IgD-negative memory B cell (primary cell): ENCODE measurements around the gene ECPAS. TPM values are rescaled to one million over a fixed set of nuclear protein-coding genes. Genes with fewer than 3 reads are reported as not detected.

Source experiments
- H3K27ac Mint-ChIP-seq, 3 donors: one replicate each; pipeline ENCODE4 v1.8.0; 2020 to 2022; ENCODE audit warnings: mild to moderate bottlenecking in 3 of 3, mixed read lengths in 3 of 3, moderate library complexity in 1 of 3
- H3K27me3 Mint-ChIP-seq: one replicate; pipeline ENCODE4 v1.8.0; 2021; ENCODE audit warnings: mixed read lengths
- H3K36me3 Mint-ChIP-seq: one replicate; pipeline ENCODE4 v1.8.0; 2020; ENCODE audit warnings: mild to moderate bottlenecking, mixed read lengths
- H3K4me1 Mint-ChIP-seq, 3 donors: one replicate each; pipeline ENCODE4 v1.8.0; 2020 to 2022; ENCODE audit warnings: mixed read lengths in 3 of 3, mild to moderate bottlenecking in 1 of 3
- H3K4me3 Mint-ChIP-seq, 4 donors: one replicate each; pipeline ENCODE4 v1.8.0; 2020 to 2022; ENCODE audit warnings: mild to moderate bottlenecking in 4 of 4, mixed read lengths in 4 of 4, moderate library complexity in 3 of 4
- H3K9me3 Mint-ChIP-seq, 3 donors: one replicate each; pipeline ENCODE4 v1.8.0; 2020 to 2021; ENCODE audit warnings: mixed read lengths in 3 of 3, mild to moderate bottlenecking in 1 of 3
- polyA plus RNA-seq: library from polyadenylated mRNA; unstranded; fragments of 300-500 nt; fragmentation: Illumina TruSeq; gene quantifications from one replicate; pipeline ENCODE4 v1.2.3, GENCODE V29; 2021

Gene ECPAS
- polyA plus RNA-seq, 1 donor from 2014 or later, result 10.9 TPM

- Mint-ChIP-seq H3K9me3 (no peaks in the 10 kb centered on the region), H3K36me3 (peaks cover 4% of the 10 kb centered on the region), H3K27me3 (no peaks in the 10 kb centered on the region), H3K4me3 (peak overlapping the region; percentile 85 to 93 (median 89)), H3K27ac (peak overlapping the region; percentile 57 to 87 (median 72)), H3K4me1 (peaks cover 23 to 25% (median 25%) of the 10 kb centered on the region in 3 donors)
These were observed 350 bp upstream of the ECPAS start for GRCh38 chr9:111484572-111484894.

GRCh38 chr9:111483439-111483857, 735 bp downstream of the ECPAS start:
- no peaks in the 10 kb centered on the region for H3K27me3 Mint-ChIP-seq
- H3K9me3 Mint-ChIP-seq, result no peaks in the 10 kb centered on the region
- peaks cover 5% of the 10 kb centered on the region for H3K36me3 Mint-ChIP-seq
- peak overlapping the region in 2 of 4 donors; percentile 32 to 63 for H3K4me3 Mint-ChIP-seq
- H3K4me1 Mint-ChIP-seq, result peaks cover 25 to 32% (median 30%) of the 10 kb centered on the region in 3 donors
- no peak overlapping the region for H3K27ac Mint-ChIP-seq

GRCh38 chr9:111482694-111483438, 1.3 kb downstream of the ECPAS start:
- Mint-ChIP-seq H3K36me3 (peaks cover 4% of the 10 kb centered on the region), H3K27me3 (no peaks in the 10 kb centered on the region), H3K27ac (peak overlapping the region; percentile 92 to 93 (median 93)), H3K4me1 (peaks cover 25 to 32% (median 30%) of the 10 kb centered on the region in 3 donors), H3K9me3 (no peaks in the 10 kb centered on the region), H3K4me3 (peak overlapping the region; percentile 88 to 98 (median 96))

GRCh38 chr9:111481885-111482636, 2.1 kb downstream of the ECPAS start:
- H3K36me3 Mint-ChIP-seq, result peaks cover 2% of the 10 kb centered on the region
- peak overlapping the region; percentile 92 to 93 (median 93) for H3K27ac Mint-ChIP-seq
- no peaks in the 10 kb centered on the region for H3K27me3 Mint-ChIP-seq
- H3K9me3 Mint-ChIP-seq, result no peaks in the 10 kb centered on the region
- H3K4me1 Mint-ChIP-seq, result peaks cover 25 to 38% (median 35%) of the 10 kb centered on the region in 3 donors
- peak overlapping the region; percentile 88 to 98 (median 96) for H3K4me3 Mint-ChIP-seq

- no peak overlapping the region for H3K4me3 Mint-ChIP-seq
- peaks cover 2% of the 10 kb centered on the region for H3K36me3 Mint-ChIP-seq
- no peak overlapping the region for H3K27ac Mint-ChIP-seq
- H3K9me3 Mint-ChIP-seq, result no peaks in the 10 kb centered on the region
- H3K27me3 Mint-ChIP-seq, result no peaks in the 10 kb centered on the region
- peaks cover 37 to 55% (median 43%) of the 10 kb centered on the region in 3 donors for H3K4me1 Mint-ChIP-seq
These were observed 6.5 kb downstream of the ECPAS start for GRCh38 chr9:111477677-111478076.

GRCh38 chr9:111475195-111475594, 9.0 kb downstream of the ECPAS start:
- no peaks in the 10 kb centered on the region for H3K9me3 Mint-ChIP-seq
- no peak overlapping the region for H3K27ac Mint-ChIP-seq
- H3K36me3 Mint-ChIP-seq, result peaks cover 2% of the 10 kb centered on the region
- H3K4me1 Mint-ChIP-seq, result peaks cover 26 to 47% (median 30%) of the 10 kb centered on the region in 3 donors
- peak overlapping the region in 1 of 4 donors; percentile 12 for H3K4me3 Mint-ChIP-seq
- H3K27me3 Mint-ChIP-seq, result no peaks in the 10 kb centered on the region

- H3K4me3 Mint-ChIP-seq, result no peak overlapping the region
- H3K27ac Mint-ChIP-seq, result no peak overlapping the region
- H3K36me3 Mint-ChIP-seq, result peaks cover 2% of the 10 kb centered on the region
- peaks cover 26 to 47% (median 30%) of the 10 kb centered on the region in 3 donors for H3K4me1 Mint-ChIP-seq
- H3K9me3 Mint-ChIP-seq, result no peaks in the 10 kb centered on the region
- no peaks in the 10 kb centered on the region for H3K27me3 Mint-ChIP-seq
These were observed 9.8 kb downstream of the ECPAS start for GRCh38 chr9:111474385-111474784.

GRCh38 chr9:111467778-111468367, 16.3 kb downstream of the ECPAS start:
- Mint-ChIP-seq H3K36me3 (peaks cover 6% of the 10 kb centered on the region), H3K27ac (no peak overlapping the region), H3K27me3 (no peaks in the 10 kb centered on the region), H3K9me3 (no peaks in the 10 kb centered on the region), H3K4me1 (peaks cover 20 to 31% (median 26%) of the 10 kb centered on the region in 3 donors), H3K4me3 (no peak overlapping the region)

- Mint-ChIP-seq H3K9me3 (peaks cover 2 to 9% (median 6%) of the 10 kb centered on the region in 3 donors), H3K27me3 (no peaks in the 10 kb centered on the region), H3K4me1 (peaks cover 15 to 27% (median 25%) of the 10 kb centered on the region in 3 donors), H3K27ac (no peak overlapping the region), H3K36me3 (peaks cover 10% of the 10 kb centered on the region), H3K4me3 (no peak overlapping the region)
These were observed 21.1 kb downstream of the ECPAS start for GRCh38 chr9:111463048-111463447.

- H3K27ac Mint-ChIP-seq, result no peak overlapping the region
- no peaks in the 10 kb centered on the region for H3K27me3 Mint-ChIP-seq
- H3K4me3 Mint-ChIP-seq, result peak overlapping the region in 1 of 4 donors; percentile 81
- H3K9me3 Mint-ChIP-seq, result peaks cover 2 to 9% (median 6%) of the 10 kb centered on the region in 3 donors
- peaks cover 22 to 31% (median 23%) of the 10 kb centered on the region in 3 donors for H3K4me1 Mint-ChIP-seq
- H3K36me3 Mint-ChIP-seq, result peaks cover 8% of the 10 kb centered on the region
These were observed 25.8 kb downstream of the ECPAS start for GRCh38 chr9:111458139-111459009.

- Mint-ChIP-seq H3K27ac (peak overlapping the region in 1 of 3 donors; percentile 15), H3K27me3 (no peaks in the 10 kb centered on the region), H3K4me3 (no peak overlapping the region), H3K36me3 (peaks cover 4% of the 10 kb centered on the region), H3K4me1 (peaks cover 13 to 32% (median 30%) of the 10 kb centered on the region in 3 donors), H3K9me3 (peaks cover 0 to 1% (median under 1%) of the 10 kb centered on the region in 3 donors)
These were observed 27.7 kb downstream of the ECPAS start for GRCh38 chr9:111456529-111456928.

- no peaks in the 10 kb centered on the region for H3K27me3 Mint-ChIP-seq
- no peak overlapping the region for H3K27ac Mint-ChIP-seq
- no peaks in the 10 kb centered on the region for H3K9me3 Mint-ChIP-seq
- H3K4me3 Mint-ChIP-seq, result no peak overlapping the region
- H3K36me3 Mint-ChIP-seq, result peaks cover 2% of the 10 kb centered on the region
- peaks cover 12 to 32% (median 30%) of the 10 kb centered on the region in 3 donors for H3K4me1 Mint-ChIP-seq
These were observed 28.5 kb downstream of the ECPAS start for GRCh38 chr9:111455638-111456037.

GRCh38 chr9:111454751-111455150, 29.4 kb downstream of the ECPAS start:
- peaks cover 10 to 36% (median 28%) of the 10 kb centered on the region in 3 donors for H3K4me1 Mint-ChIP-seq
- H3K36me3 Mint-ChIP-seq, result peaks cover 5% of the 10 kb centered on the region
- H3K27me3 Mint-ChIP-seq, result no peaks in the 10 kb centered on the region
- no peak overlapping the region for H3K27ac Mint-ChIP-seq
- H3K4me3 Mint-ChIP-seq, result no peak overlapping the region
- no peaks in the 10 kb centered on the region for H3K9me3 Mint-ChIP-seq

GRCh38 chr9:111451570-111451969, 32.6 kb downstream of the ECPAS start:
- H3K4me1 Mint-ChIP-seq, result peaks cover 6 to 26% (median 14%) of the 10 kb centered on the region in 3 donors
- H3K36me3 Mint-ChIP-seq, result peaks cover 8% of the 10 kb centered on the region
- H3K27ac Mint-ChIP-seq, result no peak overlapping the region
- H3K4me3 Mint-ChIP-seq, result no peak overlapping the region
- no peaks in the 10 kb centered on the region for H3K27me3 Mint-ChIP-seq
- H3K9me3 Mint-ChIP-seq, result no peaks in the 10 kb centered on the region
